GM23338 (cell line): Measurements from ENCODE around the gene RBM44. TPM values are rescaled to one million over a fixed set of nuclear protein-coding genes. Genes with fewer than 3 reads are reported as not detected.

ENCODE experiments used
- CREB1 ChIP-seq: fragments of 250-450 bp; sonication (Bioruptor Pico); IDR thresholded peaks from 2 replicates; pipeline ENCODE4 v1.5.0; 2020; ENCODE audit warnings: low read depth, mild to moderate bottlenecking, moderate library complexity
- POLR2AphosphoS5 ChIP-seq: IDR thresholded peaks from 2 replicates; pipeline ENCODE4 v1.6.1; 2016; ENCODE audit warnings: antibody characterized with exemption, low read depth
- STAT1 ChIP-seq: IDR thresholded peaks from one replicate; pipeline ENCODE4 v1.6.1; 2016; ENCODE audit warnings: antibody characterized with exemption; ENCODE audit not compliant: unreplicated experiment
- polyA plus RNA-seq: library from polyadenylated mRNA; unstranded; fragments of >200 nt; fragmentation: Nextera tagmentation; extraction: Ambion mirVana; gene quantifications from 2 replicates; pipeline ENCODE4 v1.2.1, GENCODE V29; 2016
- total RNA-seq: library from RNA; depleted of rRNA; stranded (reverse); fragments of >200 nt; shearing (Covaris generic); gene quantifications from 2 replicates; pipeline ENCODE4 v1.2.3, GENCODE V29; 2014
- TF ChIP-seq, protein P1 (sequence below): IDR thresholded peaks from one replicate; pipeline ENCODE4 v1.6.1; 2018; ENCODE audit warnings: antibody characterized with exemption; ENCODE audit not compliant: unreplicated experiment
- TF ChIP-seq, protein P2 (sequence below): IDR thresholded peaks from 2 replicates; pipeline ENCODE4 v1.6.1; 2016; ENCODE audit warnings: antibody characterized with exemption
- TF ChIP-seq, protein P3 (sequence below): fragments of 250-450 bp; sonication (Bioruptor Pico); IDR thresholded peaks from 2 replicates; pipeline ENCODE4 v1.5.0; 2020; ENCODE audit warnings: mild to moderate bottlenecking, moderate library complexity

The RBM44 gene
- total and polyA plus RNA-seq, 2 experiments from 2014 or later = 0.29 to 0.87 TPM

DNA sequence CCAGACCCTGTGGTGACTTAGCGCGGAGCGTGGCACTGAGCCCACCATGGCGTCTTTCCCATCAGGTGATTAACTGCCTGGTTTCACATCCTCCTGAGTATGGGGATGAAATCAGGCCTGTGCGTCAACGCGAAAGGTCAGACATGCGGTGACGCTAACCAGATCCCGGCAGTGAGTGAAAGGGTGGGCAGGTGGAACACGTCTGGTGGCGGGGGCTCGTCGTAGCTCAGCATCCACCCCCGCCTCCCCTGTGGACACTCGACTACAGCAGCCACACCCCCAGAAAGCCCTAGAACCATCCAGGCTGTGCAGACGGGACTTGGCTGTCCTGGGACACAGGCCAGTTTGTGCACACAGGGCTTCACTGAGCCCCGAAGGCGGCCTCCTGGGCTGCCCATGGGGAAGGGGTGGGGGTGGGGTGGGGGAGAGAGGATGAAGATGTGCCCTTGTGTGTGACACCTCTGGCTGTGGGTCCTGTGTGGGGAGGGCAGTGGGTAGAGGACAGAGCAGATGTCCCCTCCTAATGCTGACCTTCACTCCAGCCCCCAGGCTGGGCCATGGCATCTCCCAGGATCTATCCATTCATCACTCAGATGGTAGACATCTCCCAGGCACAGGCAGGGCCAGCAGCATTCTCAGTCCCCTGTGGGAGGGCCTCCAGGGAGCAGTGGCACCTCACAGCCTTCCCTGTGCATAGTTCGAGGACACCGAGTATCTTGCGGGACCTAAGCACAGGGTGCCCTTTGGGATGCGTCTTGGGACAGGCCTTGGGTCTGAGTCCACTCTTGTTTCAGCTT, 88.3 kb downstream of the RBM44 start (continued):
- TF ChIP-seq, protein P1, sequence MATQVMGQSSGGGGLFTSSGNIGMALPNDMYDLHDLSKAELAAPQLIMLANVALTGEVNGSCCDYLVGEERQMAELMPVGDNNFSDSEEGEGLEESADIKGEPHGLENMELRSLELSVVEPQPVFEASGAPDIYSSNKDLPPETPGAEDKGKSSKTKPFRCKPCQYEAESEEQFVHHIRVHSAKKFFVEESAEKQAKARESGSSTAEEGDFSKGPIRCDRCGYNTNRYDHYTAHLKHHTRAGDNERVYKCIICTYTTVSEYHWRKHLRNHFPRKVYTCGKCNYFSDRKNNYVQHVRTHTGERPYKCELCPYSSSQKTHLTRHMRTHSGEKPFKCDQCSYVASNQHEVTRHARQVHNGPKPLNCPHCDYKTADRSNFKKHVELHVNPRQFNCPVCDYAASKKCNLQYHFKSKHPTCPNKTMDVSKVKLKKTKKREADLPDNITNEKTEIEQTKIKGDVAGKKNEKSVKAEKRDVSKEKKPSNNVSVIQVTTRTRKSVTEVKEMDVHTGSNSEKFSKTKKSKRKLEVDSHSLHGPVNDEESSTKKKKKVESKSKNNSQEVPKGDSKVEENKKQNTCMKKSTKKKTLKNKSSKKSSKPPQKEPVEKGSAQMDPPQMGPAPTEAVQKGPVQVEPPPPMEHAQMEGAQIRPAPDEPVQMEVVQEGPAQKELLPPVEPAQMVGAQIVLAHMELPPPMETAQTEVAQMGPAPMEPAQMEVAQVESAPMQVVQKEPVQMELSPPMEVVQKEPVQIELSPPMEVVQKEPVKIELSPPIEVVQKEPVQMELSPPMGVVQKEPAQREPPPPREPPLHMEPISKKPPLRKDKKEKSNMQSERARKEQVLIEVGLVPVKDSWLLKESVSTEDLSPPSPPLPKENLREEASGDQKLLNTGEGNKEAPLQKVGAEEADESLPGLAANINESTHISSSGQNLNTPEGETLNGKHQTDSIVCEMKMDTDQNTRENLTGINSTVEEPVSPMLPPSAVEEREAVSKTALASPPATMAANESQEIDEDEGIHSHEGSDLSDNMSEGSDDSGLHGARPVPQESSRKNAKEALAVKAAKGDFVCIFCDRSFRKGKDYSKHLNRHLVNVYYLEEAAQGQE = no peak
- TF ChIP-seq STAT1 (no peak), CREB1 (CRISPR knock-in tag) (no peak), POLR2AphosphoS5 (no peak)
- TF ChIP-seq, protein P2, sequence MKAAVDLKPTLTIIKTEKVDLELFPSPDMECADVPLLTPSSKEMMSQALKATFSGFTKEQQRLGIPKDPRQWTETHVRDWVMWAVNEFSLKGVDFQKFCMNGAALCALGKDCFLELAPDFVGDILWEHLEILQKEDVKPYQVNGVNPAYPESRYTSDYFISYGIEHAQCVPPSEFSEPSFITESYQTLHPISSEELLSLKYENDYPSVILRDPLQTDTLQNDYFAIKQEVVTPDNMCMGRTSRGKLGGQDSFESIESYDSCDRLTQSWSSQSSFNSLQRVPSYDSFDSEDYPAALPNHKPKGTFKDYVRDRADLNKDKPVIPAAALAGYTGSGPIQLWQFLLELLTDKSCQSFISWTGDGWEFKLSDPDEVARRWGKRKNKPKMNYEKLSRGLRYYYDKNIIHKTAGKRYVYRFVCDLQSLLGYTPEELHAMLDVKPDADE = no peak
- TF ChIP-seq, protein P3, sequence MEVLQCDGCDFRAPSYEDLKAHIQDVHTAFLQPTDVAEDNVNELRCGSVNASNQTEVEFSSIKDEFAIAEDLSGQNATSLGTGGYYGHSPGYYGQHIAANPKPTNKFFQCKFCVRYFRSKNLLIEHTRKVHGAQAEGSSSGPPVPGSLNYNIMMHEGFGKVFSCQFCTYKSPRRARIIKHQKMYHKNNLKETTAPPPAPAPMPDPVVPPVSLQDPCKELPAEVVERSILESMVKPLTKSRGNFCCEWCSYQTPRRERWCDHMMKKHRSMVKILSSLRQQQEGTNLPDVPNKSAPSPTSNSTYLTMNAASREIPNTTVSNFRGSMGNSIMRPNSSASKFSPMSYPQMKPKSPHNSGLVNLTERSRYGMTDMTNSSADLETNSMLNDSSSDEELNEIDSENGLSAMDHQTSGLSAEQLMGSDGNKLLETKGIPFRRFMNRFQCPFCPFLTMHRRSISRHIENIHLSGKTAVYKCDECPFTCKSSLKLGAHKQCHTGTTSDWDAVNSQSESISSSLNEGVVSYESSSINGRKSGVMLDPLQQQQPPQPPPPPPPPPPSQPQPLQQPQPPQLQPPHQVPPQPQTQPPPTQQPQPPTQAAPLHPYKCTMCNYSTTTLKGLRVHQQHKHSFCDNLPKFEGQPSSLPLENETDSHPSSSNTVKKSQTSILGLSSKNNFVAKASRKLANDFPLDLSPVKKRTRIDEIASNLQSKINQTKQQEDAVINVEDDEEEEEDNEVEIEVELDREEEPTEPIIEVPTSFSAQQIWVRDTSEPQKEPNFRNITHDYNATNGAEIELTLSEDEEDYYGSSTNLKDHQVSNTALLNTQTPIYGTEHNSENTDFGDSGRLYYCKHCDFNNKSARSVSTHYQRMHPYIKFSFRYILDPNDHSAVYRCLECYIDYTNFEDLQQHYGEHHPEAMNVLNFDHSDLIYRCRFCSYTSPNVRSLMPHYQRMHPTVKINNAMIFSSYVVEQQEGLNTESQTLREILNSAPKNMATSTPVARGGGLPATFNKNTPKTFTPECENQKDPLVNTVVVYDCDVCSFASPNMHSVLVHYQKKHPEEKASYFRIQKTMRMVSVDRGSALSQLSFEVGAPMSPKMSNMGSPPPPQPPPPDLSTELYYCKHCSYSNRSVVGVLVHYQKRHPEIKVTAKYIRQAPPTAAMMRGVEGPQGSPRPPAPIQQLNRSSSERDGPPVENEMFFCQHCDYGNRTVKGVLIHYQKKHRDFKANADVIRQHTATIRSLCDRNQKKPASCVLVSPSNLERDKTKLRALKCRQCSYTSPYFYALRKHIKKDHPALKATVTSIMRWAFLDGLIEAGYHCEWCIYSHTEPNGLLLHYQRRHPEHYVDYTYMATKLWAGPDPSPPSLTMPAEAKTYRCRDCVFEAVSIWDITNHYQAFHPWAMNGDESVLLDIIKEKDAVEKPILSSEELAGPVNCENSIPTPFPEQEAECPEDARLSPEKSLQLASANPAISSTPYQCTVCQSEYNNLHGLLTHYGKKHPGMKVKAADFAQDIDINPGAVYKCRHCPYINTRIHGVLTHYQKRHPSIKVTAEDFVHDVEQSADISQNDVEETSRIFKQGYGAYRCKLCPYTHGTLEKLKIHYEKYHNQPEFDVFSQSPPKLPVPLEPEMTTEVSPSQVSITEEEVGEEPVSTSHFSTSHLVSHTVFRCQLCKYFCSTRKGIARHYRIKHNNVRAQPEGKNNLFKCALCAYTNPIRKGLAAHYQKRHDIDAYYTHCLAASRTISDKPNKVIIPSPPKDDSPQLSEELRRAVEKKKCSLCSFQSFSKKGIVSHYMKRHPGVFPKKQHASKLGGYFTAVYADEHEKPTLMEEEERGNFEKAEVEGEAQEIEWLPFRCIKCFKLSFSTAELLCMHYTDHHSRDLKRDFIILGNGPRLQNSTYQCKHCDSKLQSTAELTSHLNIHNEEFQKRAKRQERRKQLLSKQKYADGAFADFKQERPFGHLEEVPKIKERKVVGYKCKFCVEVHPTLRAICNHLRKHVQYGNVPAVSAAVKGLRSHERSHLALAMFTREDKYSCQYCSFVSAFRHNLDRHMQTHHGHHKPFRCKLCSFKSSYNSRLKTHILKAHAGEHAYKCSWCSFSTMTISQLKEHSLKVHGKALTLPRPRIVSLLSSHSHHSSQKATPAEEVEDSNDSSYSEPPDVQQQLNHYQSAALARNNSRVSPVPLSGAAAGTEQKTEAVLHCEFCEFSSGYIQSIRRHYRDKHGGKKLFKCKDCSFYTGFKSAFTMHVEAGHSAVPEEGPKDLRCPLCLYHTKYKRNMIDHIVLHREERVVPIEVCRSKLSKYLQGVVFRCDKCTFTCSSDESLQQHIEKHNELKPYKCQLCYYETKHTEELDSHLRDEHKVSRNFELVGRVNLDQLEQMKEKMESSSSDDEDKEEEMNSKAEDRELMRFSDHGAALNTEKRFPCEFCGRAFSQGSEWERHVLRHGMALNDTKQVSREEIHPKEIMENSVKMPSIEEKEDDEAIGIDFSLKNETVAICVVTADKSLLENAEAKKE (CRISPR knock-in tag) = no peak
